ENCODE results near the gene ATP5F1A. TPM values are rescaled to one million over a fixed set of nuclear protein-coding genes. Genes with fewer than 3 reads are reported as not detected.

The ATP5F1A gene
- total RNA-seq, 1 experiment from 2014 or later = 392 TPM

- DNase-seq (ENCODE audit: extremely low read depth, low read depth) = peak; percentile 59
Measured at GRCh38 chr18:46073474-46074331, 24.4 kb downstream of the ATP5F1A start.

GRCh38 chr18:46072959-46073358, 25.1 kb downstream of the ATP5F1A start:
- no peak for DNase-seq (ENCODE audit: extremely low read depth, low read depth)

- DNase-seq (ENCODE audit: extremely low read depth, low read depth) = no peak
Measured at GRCh38 chr18:46072376-46072867, 25.7 kb downstream of the ATP5F1A start.

GRCh38 chr18:46071653-46072375, 26.3 kb downstream of the ATP5F1A start, which contains the start of gene PSTPIP2:
Gene PSTPIP2, minus strand, starts transcription at chr18:46072260. Its CDS starts 72 bp downstream, at chr18:46072188.
- DNase-seq (ENCODE audit: extremely low read depth, low read depth) = peak; percentile 22

DNA sequence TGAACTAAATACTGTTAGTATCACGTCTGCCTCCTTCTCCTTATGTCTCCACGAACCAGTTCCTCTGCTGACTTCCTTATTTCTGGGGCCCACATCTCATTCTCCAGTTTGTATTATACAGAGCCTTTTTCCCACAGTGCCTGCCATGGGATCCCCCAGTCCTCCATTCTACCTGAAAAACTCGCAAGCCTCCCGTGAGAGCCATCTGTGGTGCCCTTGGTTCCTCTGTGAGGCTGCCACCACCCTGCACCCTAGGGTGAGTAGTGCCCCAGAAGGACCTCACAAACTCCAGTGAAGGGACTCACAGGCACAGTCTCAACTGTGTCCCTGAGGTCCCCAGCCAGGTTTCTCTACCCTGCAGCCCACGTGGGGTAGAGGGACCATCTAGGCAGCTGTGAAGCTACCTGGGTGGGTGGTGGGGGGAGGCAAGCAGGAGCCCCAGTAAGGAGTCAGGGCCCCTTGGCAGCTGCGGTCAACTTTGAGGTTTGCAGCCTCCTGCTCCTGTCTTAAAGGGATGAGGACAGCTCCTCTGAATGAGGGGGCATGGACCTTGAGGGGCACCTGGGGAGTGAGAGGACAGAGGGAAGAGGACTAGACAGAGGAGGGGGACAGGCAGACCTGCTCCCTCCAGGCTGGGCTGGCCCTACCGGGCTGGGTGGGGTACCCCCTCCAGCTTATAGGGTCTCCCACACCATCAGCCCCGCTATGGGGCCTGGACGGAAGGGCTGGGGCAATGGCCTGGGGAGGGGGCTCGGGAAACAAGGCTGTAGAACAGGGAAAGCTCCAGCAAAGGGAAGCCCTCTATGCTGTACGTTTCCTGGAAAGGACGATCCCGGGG, 27.1 kb downstream of the ATP5F1A start:
- no peak for DNase-seq (ENCODE audit: extremely low read depth, low read depth)

DNA sequence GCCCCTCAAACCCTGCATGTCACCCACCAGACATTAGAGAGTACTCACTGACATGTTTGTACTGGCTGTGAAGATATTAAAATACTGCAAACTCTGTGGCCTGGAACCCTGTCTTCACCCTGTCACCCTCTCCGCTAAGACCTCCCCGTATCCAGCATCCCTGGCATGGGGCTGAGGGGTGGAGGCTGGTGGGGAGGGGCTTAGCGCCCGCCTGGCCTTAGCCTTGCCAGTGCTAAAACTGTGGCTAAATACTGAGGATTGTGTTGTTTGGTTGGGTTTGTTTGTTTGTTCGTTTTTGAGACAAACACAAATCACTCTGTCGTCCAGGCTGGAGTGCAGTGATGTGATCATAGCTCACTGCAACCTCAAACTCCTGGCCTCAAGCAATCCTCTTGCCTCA, 27.9 kb downstream of the ATP5F1A start:
- DNase-seq (ENCODE audit: extremely low read depth, low read depth) = no peak

DNA sequence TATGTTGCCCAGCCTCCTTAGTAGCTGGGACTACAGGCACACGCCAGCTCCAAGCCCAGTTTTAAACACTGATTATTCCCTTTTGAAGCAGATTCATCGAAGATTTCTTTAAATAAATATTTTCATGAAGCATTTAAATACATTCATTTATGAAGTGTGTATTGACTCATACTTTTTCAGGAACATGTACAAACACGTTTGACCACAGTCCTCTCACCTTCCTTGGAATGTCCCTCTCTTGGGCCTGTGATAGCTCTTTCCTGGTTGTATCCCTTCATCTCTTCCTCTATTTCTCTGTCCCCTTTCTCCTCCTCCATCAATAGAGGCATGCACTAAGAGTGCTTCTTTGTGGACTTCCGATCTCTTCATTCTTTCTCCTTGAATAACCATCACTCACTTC, 28.6 kb downstream of the ATP5F1A start:
- no peak for DNase-seq (ENCODE audit: extremely low read depth, low read depth)

- no peak for DNase-seq (ENCODE audit: extremely low read depth, low read depth)
Measured at GRCh38 chr18:46068763-46069162, 29.3 kb downstream of the ATP5F1A start.

DNA sequence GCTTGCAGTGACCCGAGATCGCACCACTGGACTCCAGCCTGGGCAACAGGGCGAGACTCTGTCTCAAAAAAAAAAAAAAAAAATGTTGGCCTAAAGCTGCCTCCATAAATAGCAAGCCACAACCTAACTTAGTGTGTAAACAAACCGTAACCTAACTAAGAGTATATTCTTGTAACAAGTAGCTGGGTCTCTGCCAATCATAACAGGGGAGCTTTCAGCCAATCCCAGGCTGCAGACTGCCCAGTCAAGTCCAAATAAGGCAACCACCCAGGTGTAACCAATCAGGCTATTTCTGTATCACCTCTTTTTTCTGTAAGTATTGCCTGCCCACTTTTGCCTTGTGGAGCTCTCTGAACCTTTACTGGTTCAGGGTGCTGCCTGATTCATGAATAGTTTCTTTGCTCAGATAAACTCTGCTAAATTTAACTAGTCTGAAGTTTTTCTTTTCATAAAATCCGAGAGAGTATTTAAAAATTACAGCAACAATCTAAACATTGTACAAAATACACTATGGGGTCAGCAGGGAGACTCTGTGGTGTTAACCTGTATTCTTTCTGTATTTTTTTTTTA, 30.6 kb downstream of the ATP5F1A start:
- no peak for DNase-seq (ENCODE audit: extremely low read depth, low read depth)

GRCh38 chr18:46062781-46063180, 35.3 kb downstream of the ATP5F1A start:
- no peak for DNase-seq (ENCODE audit: extremely low read depth, low read depth)

- no peak for DNase-seq (ENCODE audit: extremely low read depth, low read depth)
Measured at GRCh38 chr18:46061796-46062195, 36.3 kb downstream of the ATP5F1A start.

- no peak for DNase-seq (ENCODE audit: extremely low read depth, low read depth)
Measured at GRCh38 chr18:46061387-46061786, 36.7 kb downstream of the ATP5F1A start.

DNA sequence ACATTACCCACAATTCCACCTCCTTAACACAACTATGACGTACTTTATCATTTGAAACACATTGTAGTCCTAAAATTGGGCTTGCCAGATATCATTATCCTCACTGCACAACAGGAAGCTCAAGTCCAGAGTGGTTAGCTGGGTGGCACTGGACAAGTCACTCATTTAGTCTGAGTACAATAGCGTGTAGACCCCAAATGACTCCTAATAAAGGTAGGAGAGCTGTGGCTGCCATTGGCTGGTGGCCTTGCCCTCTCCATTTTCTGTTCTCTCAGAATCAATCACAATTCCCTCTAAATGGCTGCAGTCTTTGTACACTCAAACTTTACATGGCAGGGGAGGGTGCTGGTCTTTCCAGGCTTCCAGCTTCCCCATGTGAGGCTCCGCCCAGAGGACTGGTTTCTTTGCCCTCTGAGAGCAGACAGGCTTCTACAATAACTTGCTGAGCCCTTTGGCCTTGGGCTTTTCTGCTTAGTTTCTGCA, 37.7 kb downstream of the ATP5F1A start:
- DNase-seq (ENCODE audit: extremely low read depth, low read depth) = no peak

DNA sequence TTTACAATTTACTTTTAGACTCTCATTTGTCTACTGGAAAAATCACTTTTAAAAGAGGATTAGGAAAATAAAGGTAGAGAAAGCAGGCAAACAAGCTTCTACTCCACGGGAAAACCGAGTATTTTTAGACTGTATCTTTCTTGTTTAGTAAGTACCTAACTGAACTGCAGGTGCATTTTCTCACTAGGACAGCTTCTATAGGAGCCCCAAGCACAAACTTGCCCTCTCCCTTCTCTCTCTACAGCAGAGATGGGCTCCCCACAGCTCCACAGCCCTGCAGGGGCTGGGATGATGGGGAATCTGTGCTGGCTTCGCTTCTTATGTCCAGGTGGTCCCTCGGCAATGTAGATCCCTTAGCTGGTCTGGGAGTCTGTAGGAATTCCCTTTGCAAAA, 42.3 kb downstream of the ATP5F1A start:
- no peak for DNase-seq (ENCODE audit: extremely low read depth, low read depth)

DNA sequence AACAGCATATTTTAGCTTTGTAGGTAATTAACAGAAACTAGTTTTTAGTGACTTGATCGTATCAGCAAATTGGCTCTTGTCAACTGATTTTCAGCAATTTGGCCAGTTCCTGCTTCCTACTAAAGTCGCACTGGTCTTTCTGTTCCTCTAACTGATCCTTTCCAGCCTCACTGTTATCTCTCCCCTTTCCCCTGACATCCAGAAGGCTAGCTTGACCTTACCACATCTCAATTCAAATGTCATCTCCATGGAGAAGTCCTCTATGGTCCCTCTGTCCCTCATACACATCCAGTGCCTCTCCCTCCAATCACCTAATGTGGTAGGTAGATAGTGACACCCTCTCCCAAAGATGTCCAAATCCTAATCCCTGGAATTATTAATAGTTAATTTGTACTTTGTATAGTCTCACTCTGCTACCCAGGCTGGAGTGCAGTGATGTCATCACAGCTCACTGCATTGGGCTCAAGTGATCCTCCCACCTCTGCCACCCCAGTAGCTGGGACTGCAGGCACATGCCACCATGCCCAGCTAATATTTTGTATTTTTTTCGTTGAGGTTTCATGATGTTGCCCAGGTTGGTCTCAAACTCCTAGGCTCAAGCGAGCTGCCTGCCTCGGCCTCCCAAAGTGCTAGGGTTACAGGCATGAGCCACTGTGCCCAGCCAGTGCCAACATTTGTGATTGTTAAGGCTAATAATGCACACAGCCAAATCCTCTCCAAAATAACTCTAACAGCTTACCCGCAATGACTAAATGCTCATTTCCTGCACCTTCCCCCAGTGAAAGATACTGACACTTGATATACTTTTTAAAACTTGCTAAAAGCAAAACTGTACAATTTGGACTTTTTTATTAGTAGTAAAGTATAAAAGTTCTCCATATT, 42.9 kb downstream of the ATP5F1A start:
- DNase-seq (ENCODE audit: extremely low read depth, low read depth) = no peak

DNA sequence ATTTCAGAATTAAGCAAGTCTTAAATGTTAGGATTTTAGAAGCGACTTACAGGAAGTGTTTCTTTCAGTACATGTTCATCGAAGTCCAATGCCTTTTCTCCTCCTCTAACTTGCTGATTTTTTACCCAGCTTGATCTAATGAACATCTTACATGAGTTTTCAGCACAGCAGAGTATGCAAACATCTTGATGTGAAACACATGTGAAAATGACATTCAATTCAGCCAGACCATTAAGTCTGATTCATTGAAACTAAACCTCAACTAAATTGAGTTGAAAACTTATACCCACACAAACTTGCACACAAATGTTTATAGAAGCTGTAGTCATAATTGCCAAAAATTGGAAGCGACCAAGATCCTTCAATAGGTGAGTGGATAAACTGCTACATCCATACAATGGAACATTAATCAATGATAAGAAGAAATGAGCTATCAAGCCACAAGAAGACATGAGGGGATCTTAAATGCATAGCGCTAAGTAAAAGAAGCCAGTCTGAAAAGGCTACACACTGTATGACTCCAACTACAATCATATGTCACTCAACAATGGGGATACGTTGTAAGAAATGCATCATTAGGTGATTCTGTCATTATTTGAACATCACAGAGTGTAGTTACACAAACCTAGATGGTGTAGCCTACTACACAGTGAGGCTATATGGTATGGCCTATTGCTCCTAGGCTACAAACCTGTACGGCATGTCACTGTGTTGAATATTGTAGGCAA, 44.6 kb downstream of the ATP5F1A start:
- DNase-seq (ENCODE audit: extremely low read depth, low read depth) = no peak

DNA sequence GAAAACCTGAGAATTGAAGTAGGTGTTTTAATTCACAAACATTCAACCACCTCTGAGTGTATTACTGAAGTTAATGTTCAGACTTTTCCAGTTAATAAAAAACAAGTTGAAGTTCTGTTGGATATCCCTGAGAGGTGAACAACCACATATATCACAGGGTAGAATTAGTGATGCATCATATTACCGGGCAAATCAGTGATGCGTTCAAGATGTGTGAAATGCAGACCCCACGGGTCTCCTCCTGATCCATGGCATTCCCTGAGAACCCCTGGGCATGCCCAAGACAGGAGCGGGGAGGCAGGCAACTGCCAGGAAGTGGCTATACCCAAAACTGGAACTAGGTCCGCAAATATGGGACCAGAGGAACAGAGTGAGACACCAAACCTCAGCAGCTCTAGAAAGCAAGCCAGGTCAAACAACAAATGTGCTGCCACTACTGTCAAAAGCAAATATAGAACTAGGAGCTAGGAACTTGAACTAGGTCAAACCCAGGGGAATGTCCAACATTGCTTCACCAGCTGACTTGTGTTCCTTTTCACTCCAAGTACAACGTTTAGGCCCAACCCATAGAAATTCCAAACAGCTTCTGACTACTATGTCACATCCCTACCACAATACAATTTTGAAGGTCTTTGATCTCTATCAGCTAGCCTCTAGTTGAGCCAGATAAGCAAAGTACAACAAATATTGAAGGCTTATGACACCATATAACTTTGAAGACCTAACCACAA, 46.2 kb downstream of the ATP5F1A start:
- DNase-seq (ENCODE audit: extremely low read depth, low read depth) = no peak

GRCh38 chr18:46050268-46050667, 47.8 kb downstream of the ATP5F1A start:
- no peak for DNase-seq (ENCODE audit: extremely low read depth, low read depth)

All from NCI-H460 (cell line).